CD4-positive, alpha-beta T cell treated with Interleukin-21 for 1 hour (primary cell): ENCODE data around the gene DCAF6.

Source experiments
- DNase-seq: peaks from one replicate; pipeline ENCODE4 v3.0.0-alpha.2; 2020

DCAF6 gene

GRCh38 chr1:168110896-168111545, 174.5 kb downstream of the DCAF6 start:
- no peak for DNase-seq

DNA sequence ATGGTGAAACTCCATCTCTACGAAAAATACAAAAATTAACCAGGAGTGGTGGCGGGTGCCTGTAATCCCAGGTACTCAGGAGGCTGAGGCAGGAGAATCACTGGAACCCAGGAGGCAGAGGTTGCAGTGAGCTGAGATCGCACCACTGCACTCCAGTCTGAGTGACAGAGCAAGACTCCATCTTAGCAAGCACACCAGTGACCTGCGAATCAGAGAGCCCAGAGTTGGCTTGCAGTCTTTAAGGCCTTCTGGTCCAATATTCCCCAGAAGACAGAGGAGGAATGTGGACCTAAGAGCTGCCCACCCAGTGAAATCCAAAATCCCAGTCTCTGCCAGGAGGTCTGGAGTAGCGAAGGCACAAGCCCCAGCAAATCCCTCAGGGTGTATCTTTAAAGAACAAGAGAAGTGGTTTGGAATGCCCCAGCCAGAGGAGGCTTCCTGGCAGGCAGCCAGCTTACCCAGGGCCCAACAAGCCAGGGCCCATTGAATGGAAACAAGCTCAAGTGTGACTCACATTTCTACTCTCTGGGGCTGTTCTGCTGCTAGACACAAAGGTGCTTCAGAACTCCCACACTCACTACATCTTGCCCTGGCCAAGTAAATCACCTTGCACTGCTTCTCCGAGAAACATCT, 176.3 kb downstream of the DCAF6 start:
- DNase-seq = no peak

DNA sequence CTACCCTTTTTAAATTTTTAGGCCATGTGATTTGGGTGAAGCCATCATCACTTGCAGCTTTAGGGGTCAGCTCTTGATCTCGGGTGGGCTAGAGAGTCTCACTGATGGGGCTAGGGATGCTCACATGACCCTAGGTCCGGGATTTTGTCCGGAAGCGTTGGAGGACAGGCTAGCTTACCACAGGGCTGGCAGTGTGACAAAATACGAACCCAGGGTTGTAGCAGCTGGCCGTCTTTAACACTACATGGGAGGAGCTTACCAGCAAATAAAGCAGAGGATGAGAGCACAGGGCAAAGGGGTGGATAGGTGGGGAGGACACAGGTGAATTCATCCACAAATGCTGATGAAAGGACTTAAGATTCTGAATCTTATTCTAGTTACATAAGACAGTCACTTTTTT, 178.4 kb downstream of the DCAF6 start:
- no peak for DNase-seq

DNA sequence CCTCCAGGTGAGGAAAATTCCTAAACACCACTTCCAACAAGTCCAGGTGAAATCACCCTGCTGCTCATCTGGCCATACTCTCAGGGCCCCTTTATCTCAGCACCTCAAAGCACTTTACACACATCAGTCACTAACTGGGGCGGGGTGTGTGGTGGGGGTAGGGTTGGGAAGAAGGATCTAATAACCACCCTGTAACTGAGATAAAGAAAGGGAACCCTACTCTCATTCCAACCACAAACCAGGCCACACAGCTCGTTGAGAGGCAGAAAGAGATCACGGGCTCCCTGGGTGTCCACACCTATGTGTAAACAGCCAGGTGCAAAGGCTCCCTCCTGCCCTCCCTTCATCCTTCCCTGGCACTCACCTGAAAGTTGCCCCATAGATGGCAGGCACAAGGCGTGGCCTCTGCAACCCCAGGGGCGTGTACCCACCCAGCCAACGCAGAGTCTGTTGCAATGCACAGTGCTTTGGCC, 179.9 kb downstream of the DCAF6 start:
- DNase-seq = no peak

DNA sequence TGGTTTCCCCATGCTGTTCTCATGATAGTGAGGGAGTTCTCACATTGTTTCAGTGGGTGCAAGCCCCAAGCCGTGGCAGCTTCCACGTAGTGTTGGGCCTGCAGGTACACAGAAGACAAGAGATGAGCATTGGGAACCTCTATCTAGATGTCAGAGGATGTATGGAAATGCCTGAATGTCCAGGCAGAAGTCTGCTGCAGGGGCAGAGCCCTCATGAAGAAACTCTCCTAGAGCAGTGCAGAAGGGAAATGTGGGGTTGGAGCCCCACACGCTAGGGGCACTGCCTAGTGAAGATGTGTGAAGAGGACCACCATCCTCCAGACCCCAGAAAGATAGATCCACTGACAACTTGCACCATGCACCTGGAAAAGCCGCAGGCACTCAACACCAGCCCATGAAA, 183.3 kb downstream of the DCAF6 start:
- DNase-seq = no peak

DNA sequence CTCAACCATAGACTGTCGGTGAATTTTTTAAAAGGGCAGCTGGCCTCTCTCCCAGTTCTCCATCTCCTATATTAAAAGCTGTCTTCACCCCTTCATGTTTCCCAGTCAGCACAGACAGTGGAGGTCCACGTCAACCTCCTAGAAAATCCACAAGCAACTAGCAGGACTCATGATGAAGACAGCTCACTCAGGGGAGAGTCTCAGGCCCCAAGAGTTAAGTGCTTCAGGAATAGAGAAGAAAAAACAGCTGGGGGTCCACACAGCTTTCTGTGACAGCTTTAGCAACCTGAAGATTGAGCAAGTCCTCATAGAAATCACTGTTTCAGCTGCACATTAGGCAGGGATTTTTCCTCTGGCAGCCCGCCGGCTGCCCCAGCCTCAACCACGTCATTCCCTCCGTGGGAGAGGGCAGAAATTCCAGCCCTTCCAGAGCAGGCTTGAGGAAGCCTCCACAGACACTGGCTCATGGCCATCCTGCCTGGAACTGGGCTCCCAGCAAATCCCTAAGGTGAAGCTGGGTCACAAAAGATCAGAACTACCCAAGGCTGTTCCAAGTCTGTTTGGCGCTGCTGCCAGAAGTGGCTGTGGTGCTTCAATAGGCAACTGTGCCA, 185.0 kb downstream of the DCAF6 start:
- DNase-seq = no peak

- no peak for DNase-seq
Measured at GRCh38 chr1:168125051-168125450, 188.6 kb downstream of the DCAF6 start.
